HEK293T (cell line): ENCODE measurements around the gene BOLL.

ENCODE experiments used
- BHLHE40 ChIP-seq: fragments of 450-650 bp; IDR thresholded peaks from 2 replicates; pipeline ENCODE4 v1.6.1; 2016; ENCODE audit warnings: mild to moderate bottlenecking, moderate library complexity, borderline replicate concordance
- FOXK2 ChIP-seq: fragments of 450-650 bp; IDR thresholded peaks from 2 replicates; pipeline ENCODE4 v1.6.1; 2016; ENCODE audit warnings: mild to moderate bottlenecking
- HDGF ChIP-seq: fragments of 450-650 bp; IDR thresholded peaks from 2 replicates; pipeline ENCODE4 v1.6.1; 2017; ENCODE audit warnings: antibody characterized with exemption, borderline replicate concordance
- NFRKB ChIP-seq: fragments of 450-650 bp; IDR thresholded peaks from 2 replicates; pipeline ENCODE4 v1.6.1; 2016; ENCODE audit warnings: mild to moderate bottlenecking, moderate library complexity
- SP1 ChIP-seq: fragments of 450-650 bp; IDR thresholded peaks from 2 replicates; pipeline ENCODE4 v1.6.1; 2017
- ZNF384 ChIP-seq: fragments of 450-650 bp; IDR thresholded peaks from 2 replicates; pipeline ENCODE4 v1.6.1; 2016

GRCh38 chr2:197793456-197793855, 8.3 kb upstream of the BOLL start:
- no peak for TF ChIP-seq SP1
- TF ChIP-seq NFRKB: no peak
- no peak for TF ChIP-seq BHLHE40
- TF ChIP-seq ZNF384: no peak
- TF ChIP-seq HDGF: no peak
- TF ChIP-seq FOXK2: no peak
